ENCODE measurements around the gene CFAP46.

Gene CFAP46

DNA sequence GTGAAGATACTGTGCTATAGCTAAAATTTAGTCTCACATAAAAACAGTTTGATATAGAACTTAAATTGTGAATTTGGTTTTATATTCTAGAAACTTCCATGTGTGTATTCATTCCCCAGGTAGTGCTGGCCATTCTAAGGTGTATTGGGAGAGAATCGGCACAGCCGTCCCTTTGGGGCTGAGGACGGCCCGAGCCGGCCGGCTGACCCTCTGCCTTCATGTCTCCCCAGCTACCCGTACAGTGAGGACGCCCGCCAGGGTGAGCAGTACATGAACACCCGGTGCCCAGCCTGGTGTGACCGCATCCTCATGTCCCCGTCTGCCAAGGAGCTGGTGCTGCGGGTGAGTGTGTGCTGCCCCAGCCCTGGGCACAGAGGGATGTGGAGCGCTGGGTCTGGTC lies 164.9 kb downstream of the CFAP46 start:
- TF ChIP-seq, protein P1, sequence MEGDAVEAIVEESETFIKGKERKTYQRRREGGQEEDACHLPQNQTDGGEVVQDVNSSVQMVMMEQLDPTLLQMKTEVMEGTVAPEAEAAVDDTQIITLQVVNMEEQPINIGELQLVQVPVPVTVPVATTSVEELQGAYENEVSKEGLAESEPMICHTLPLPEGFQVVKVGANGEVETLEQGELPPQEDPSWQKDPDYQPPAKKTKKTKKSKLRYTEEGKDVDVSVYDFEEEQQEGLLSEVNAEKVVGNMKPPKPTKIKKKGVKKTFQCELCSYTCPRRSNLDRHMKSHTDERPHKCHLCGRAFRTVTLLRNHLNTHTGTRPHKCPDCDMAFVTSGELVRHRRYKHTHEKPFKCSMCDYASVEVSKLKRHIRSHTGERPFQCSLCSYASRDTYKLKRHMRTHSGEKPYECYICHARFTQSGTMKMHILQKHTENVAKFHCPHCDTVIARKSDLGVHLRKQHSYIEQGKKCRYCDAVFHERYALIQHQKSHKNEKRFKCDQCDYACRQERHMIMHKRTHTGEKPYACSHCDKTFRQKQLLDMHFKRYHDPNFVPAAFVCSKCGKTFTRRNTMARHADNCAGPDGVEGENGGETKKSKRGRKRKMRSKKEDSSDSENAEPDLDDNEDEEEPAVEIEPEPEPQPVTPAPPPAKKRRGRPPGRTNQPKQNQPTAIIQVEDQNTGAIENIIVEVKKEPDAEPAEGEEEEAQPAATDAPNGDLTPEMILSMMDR (IDR thresholded peaks at IDR 0.05; ENCODE audit: borderline replicate concordance, extremely low read depth, low read length, poor library complexity, severe bottlenecking) = no peak
- no peak for TF ChIP-seq EZH2 (IDR thresholded peaks at IDR 0.05; ENCODE audit: borderline replicate concordance, low read depth, low read length, severe bottlenecking)
- Histone ChIP-seq H3K9me3 (ENCODE audit: insufficient read depth, low read length, severe bottlenecking) (no peaks in the 10 kb centered on the region), H4K20me1 (ENCODE audit: insufficient read depth, low read length) (0 out of 2 replicates have a peak, but pooled peaks cover 8% of the 10 kb centered on the region), H3K4me3 (ENCODE audit: low read depth in 1 of 2, low read length in 2 of 2) (no peak overlapping the region), H3K4me1 (ENCODE audit: insufficient read depth, low read length) (no peaks in the 10 kb centered on the region), H3K27me3 (ENCODE audit: insufficient read depth, low read length, poor library complexity) (no peaks in the 10 kb centered on the region), H3K36me3 (ENCODE audit: insufficient read depth, low read length) (peaks cover 44% of the 10 kb centered on the region), H3K27ac (ENCODE audit: low read length) (no peak overlapping the region), H2AFZ (ENCODE audit: low read depth, low read length) (no peak overlapping the region), H3K9ac (ENCODE audit: low read depth, low read length) (no peak overlapping the region), H3K4me2 (ENCODE audit: insufficient read depth, low read length) (no peak overlapping the region), H3K79me2 (ENCODE audit: insufficient read depth, low read length) (no peaks in the 10 kb centered on the region)
- DNase-seq (no peak), ATAC-seq (ENCODE audit: insufficient read depth, low read depth) (no peak)

DNA sequence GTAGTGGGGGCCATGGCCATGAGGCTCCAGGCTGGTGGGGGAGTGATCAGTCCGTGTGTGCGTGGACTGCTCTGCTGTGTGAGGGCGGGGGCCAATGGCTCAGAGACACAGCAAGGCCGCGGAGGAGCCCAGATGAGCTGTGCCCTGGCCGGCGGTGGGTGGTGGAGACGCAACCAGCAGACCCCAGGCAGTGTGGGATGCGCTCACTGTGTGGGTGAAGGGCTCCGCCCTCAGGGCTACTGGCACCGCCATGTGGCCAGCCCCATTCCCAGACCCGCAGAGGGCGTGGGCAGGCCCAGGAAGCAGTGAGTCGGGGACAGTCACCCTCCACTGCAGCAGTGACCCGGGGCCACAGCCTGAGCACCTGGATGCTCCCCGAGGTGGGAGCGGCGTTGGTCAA lies 165.5 kb downstream of the CFAP46 start:
- Histone ChIP-seq H3K4me3 (ENCODE audit: low read depth in 1 of 2, low read length in 2 of 2) (no peak overlapping the region), H4K20me1 (ENCODE audit: insufficient read depth, low read length) (0 out of 2 replicates have a peak, but pooled peaks cover 8% of the 10 kb centered on the region), H3K27ac (ENCODE audit: low read length) (no peak overlapping the region), H3K4me1 (ENCODE audit: insufficient read depth, low read length) (no peaks in the 10 kb centered on the region), H3K9ac (ENCODE audit: low read depth, low read length) (no peak overlapping the region), H2AFZ (ENCODE audit: low read depth, low read length) (no peak overlapping the region), H3K9me3 (ENCODE audit: insufficient read depth, low read length, severe bottlenecking) (no peaks in the 10 kb centered on the region), H3K79me2 (ENCODE audit: insufficient read depth, low read length) (no peaks in the 10 kb centered on the region), H3K27me3 (ENCODE audit: insufficient read depth, low read length, poor library complexity) (no peaks in the 10 kb centered on the region), H3K36me3 (ENCODE audit: insufficient read depth, low read length) (peaks cover 38% of the 10 kb centered on the region), H3K4me2 (ENCODE audit: insufficient read depth, low read length) (no peak overlapping the region)
- DNase-seq = no peak
- TF ChIP-seq, protein P1 (IDR thresholded peaks at IDR 0.05; ENCODE audit: borderline replicate concordance, extremely low read depth, low read length, poor library complexity, severe bottlenecking) = no peak
- no peak for TF ChIP-seq EZH2 (IDR thresholded peaks at IDR 0.05; ENCODE audit: borderline replicate concordance, low read depth, low read length, severe bottlenecking)
- no peak for ATAC-seq (ENCODE audit: insufficient read depth, low read depth)

DNA sequence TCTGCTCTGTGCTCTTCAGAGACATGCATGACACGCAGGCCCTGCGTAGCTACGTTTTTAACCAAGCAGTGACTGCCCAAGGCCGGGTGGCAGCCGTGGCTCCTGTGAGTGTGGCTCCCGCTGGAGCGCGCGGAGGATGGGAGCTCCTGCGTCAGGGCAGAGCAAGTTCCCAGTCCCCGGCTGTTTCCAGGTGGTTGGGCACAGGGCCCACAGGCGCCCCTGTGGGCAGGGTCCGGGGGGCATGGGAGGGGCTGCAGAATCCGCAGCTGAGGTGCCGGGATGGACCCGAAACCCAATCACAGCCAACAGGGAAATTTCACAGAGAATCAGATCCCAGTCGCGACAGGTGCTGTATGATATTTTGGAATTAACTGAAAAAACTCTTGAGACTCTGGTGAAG lies 166.2 kb downstream of the CFAP46 start:
- Histone ChIP-seq H3K9ac (ENCODE audit: low read depth, low read length) (no peak overlapping the region), H3K36me3 (ENCODE audit: insufficient read depth, low read length) (peaks cover 36% of the 10 kb centered on the region), H3K4me3 (ENCODE audit: low read depth in 1 of 2, low read length in 2 of 2) (no peak overlapping the region), H3K4me1 (ENCODE audit: insufficient read depth, low read length) (no peaks in the 10 kb centered on the region), H3K4me2 (ENCODE audit: insufficient read depth, low read length) (no peak overlapping the region), H2AFZ (ENCODE audit: low read depth, low read length) (no peak overlapping the region), H3K9me3 (ENCODE audit: insufficient read depth, low read length, severe bottlenecking) (no peaks in the 10 kb centered on the region), H3K79me2 (ENCODE audit: insufficient read depth, low read length) (no peaks in the 10 kb centered on the region), H3K27ac (ENCODE audit: low read length) (no peak overlapping the region), H3K27me3 (ENCODE audit: insufficient read depth, low read length, poor library complexity) (no peaks in the 10 kb centered on the region), H4K20me1 (ENCODE audit: insufficient read depth, low read length) (0 out of 2 replicates have a peak, but pooled peaks cover 8% of the 10 kb centered on the region)
- ATAC-seq (ENCODE audit: insufficient read depth, low read depth) (no peak), DNase-seq (no peak)
- TF ChIP-seq, protein P1 (IDR thresholded peaks at IDR 0.05; ENCODE audit: borderline replicate concordance, extremely low read depth, low read length, poor library complexity, severe bottlenecking) = no peak
- TF ChIP-seq EZH2 (IDR thresholded peaks at IDR 0.05; ENCODE audit: borderline replicate concordance, low read depth, low read length, severe bottlenecking) = no peak
